Posterior vena cava (tissue), 2 donors: ENCODE data around the gene MAFF. TPM values are rescaled to one million over a fixed set of nuclear protein-coding genes. Genes with fewer than 3 reads are reported as not detected.

ENCODE experiments used
- DNase-seq: peaks from one replicate; pipeline ENCODE4 v3.0.0-alpha.2; 2020; ENCODE audit warnings: low spot score
- intact Hi-C, 2 donors: fragments of 100-400 bp; cut with DNase I; formaldehyde crosslinking; loops; one replicate each; pipeline versions ENCODE4 v1.14.1 to v1.14.2; 2022 to 2023
- total RNA-seq, 2 donors: library from RNA; stranded (reverse); fragmentation: NEBNext Ultra II Directional; extraction: Animal tissue kit (Norgen Biotek cat#: 25700); gene quantifications; one replicate each; pipeline ENCODE4 v1.2.1, GENCODE V29; 2021
- donor health status: DM: yes; HTN: yes; CAD: no.
- donor health status: DM: yes; HTN: yes; CAD: no.

MAFF gene
- total RNA-seq, 2 donors from 2014 or later: 22.1 to 72.7 TPM

GRCh38 chr22:38215156-38216038, 13.6 kb downstream of the MAFF start:
- DNase-seq: no peak
- intact Hi-C loops: no loop called here

- DNase-seq: peak; percentile 95
- intact Hi-C loops: no loop called here
Measured at GRCh38 chr22:38218661-38219622, 17.1 kb downstream of the MAFF start.

- no peak for DNase-seq
- intact Hi-C loops: no loop called here
Measured at GRCh38 chr22:38219632-38220031, 17.8 kb downstream of the MAFF start.

DNA sequence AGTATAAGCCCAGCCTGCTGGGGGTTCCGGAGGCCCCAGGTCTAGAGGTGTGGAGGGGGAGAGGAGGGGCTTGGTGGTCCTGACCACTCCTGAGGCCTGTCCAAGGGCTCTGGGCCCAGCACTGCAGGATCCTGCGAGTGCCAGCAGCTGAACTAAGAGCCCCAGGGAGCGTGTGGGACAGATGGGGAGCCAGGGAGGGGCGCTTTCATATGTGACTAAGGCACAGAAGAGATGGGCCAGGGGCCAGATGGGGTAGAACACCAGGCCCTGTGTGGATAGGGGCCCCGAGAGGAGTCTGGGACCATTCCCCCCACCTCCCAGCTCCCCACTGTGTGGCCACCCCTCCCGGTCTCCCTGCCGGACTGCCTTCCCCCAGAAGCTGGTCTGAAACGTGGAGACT, 18.4 kb downstream of the MAFF start:
- intact Hi-C loops: no loop called here
- no peak for DNase-seq

GRCh38 chr22:38220653-38221386, 19.0 kb downstream of the MAFF start:
- no peak for DNase-seq

GRCh38 chr22:38221407-38221806, 19.6 kb downstream of the MAFF start:
- intact Hi-C loops: no loop called here
- DNase-seq: no peak

More at GRCh38 chr22:38220653-38221386, 19.0 kb downstream of the MAFF start:
- intact Hi-C loops: no loop called here

DNA sequence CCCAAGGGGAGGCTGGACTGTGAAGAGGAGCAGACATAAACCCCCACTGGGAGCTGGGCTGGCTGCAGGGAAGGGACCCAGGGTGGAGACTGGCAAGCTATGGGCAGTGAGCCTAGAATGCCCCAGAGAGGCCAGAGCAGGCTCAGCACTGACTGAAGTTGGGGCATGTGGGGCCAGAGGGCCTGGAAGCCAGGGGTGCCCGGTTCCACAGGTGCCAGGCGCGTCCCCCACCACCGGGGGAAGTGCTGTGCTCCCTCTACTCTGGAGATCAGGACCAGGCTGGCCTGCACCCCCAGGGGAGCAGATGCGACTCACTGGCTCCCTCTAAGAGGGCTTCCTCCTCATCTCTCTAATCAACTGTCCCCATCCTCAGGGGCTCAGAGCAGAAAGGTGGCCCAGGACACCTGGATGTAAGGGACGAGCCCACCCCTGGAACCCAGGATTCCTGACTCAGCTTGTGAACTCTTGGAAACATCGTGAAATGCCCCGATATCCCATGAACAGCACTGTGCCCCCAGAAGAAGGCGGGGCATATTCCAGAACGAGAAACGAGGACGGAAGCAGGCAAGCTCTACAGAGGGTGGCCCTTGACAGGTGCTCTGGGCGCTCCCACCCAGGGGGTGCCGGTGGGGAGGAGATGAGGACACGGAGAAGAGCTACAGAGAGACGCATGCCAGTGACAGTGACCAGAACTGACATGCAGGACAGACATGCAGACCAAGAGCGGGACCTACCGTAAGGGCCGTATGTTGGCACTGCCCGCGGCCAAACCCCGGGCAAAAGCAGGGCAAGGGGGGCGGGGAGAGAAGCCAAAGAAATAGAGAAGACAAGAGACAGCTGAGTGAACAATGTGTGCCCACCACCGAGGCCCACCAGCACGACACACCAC, 20.4 kb downstream of the MAFF start:
- DNase-seq: no peak
- intact Hi-C loops: no loop called here

GRCh38 chr22:38222797-38223119, 21.0 kb downstream of the MAFF start:
- no peak for DNase-seq
- intact Hi-C loops: no loop called here

DNA sequence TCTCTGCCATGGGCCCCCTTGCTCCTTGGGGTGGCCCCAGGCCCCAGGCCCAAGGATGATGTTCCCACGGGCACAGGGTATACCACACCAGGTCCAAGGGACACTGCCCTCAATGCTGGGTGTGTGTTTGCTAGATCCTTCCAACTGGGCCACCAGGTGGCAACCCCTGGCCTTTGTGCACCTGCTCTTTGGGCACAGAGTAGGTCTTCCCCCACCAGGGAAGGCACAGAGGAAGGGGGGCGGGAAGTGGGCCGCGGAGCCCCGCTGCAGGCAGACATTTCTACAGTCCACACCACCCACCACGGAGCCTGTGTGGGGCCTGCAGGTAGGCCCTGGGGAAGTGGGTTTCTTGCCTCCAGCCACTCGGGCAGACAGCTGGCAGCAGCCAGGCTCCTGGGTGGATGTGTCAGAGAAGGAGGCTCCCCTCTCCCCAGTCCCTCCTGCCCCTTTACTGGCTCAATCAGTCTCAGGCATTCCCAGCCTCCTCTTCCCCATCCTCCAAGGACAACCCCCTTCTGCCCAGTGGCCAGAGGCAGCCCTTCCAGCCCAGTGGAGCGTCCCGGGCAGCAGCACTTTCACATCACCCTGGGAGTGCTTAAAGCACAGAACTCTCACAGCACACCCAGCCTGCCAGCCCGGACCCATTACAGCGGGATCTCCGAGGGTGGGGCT, 21.6 kb downstream of the MAFF start:
- no peak for DNase-seq
- intact Hi-C loops: no loop called here

DNA sequence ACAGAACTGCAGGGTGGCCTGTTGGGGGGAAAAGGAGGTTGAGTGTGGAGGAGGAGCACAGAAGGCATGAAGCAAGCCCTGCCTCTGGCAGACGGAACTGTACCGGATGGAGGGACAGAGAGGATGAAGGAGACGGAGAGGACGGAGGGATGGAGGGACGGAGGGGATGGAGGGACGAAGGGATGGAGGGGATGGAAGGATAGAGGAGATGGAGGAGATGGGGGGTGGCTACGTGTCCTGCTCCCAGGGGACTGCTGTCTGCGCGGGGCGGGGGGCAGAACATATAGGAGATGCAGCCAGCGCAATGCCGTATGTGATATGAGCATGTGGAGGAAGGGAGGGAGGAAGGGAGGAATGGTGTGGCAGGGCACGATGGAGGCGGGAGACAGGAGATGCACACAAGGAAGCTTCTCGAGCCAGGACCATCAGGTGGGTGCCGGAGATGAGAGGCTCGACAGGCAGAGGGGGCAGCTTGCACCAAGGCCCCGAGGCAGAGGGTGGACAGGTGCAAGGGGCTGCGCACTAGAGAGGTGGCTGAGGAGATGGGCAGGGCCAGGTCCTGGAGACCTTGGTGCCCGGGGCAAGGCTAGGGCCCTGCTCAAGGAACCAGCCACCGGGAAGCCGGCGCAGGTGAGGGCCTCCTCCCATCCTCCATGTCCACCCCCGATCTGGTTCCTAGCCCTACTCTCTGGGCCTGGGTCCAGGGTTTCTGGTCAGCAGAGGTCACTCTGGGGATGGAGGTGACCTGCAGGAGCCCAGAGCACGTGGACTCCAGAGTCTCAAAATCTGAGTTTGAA, 25.3 kb downstream of the MAFF start:
- intact Hi-C loops: no loop called here
- no peak for DNase-seq

DNA sequence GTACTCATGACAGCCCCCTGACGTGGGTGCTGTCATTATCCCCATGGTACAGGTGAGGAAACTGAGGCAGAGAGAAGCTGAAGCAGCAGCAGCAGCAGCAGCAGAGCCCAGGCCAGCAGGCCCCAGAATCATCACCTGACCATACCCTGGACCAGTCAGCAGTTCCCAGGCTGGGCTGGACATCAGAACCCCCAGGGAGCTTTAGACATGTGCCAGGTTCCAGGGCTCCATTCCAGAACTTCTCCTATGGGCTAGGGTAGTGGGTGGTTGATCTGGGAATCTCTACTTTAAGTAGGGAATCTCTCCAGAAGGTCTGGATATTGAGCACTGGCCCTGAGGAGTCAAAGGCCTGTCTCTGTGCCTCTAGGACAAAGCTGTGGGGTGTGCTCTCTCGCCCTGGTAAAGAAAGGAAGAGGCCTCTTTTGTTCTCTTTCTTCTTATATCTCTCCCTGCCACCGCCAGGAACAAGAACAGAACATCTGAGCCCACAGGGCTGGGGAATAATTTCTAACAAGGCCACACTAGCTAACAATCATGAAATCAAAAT, 26.6 kb downstream of the MAFF start:
- DNase-seq: no peak
- intact Hi-C loops: no loop called here

GRCh38 chr22:38228873-38229740, 27.3 kb downstream of the MAFF start:
- intact Hi-C loops: no loop called here
- DNase-seq: no peak

- intact Hi-C loops: no loop called here
- no peak for DNase-seq
Measured at GRCh38 chr22:38230108-38230825, 28.5 kb downstream of the MAFF start.

- intact Hi-C loops: no loop called here
- DNase-seq: no peak
Measured at GRCh38 chr22:38230916-38231315, 29.1 kb downstream of the MAFF start.

DNA sequence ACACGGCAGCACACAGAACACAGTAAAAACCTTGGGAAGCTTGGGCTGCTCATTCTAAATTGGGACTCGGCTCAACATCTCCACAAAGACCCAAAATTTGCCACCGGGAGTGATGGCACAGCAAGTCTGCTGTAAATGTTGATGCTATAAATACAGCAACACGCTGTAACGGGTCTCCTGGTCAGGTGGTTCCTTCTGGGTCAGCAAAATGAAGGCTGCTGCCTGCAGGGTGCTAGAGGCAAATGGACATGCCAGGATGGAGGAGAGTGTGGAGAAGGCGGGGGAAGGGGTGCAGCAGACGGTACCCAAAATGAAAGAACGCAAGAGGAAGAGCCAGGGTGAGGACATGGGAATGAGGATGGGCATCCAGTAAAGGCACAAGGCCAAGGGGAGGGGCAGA, 30.4 kb downstream of the MAFF start:
- DNase-seq: no peak
- intact Hi-C loops: no loop called here

- intact Hi-C loops: no loop called here
- no peak for DNase-seq
Measured at GRCh38 chr22:38233427-38233826, 31.6 kb downstream of the MAFF start.
